ENCODE results near the gene ENPP7. TPM values are rescaled to one million over a fixed set of nuclear protein-coding genes. Genes with fewer than 3 reads are reported as not detected.

ENPP7 gene
- total RNA-seq, 1 donor from 2014 or later: not detected

Other genes starting within 250 kb of the ENPP7 start
- 0.16 TPM for gene RBFOX3, start 119.9 kb upstream of the ENPP7 start, total RNA-seq
- 3.8 TPM for gene CBX2, start 47.2 kb downstream of the ENPP7 start, total RNA-seq
- 3.8 TPM for gene CBX8, start 66.1 kb downstream of the ENPP7 start, total RNA-seq
- gene CBX4, start 108.5 kb downstream of the ENPP7 start, total RNA-seq: 25.2 TPM

Measured in esophagus mucosa (tissue), 1 donor.